CD4-positive, alpha-beta T cell treated with Interleukin-1 beta for 1 hour (primary cell): ENCODE measurements around the gene KCNC3.
"Not testable (repeated sequence)": the region's sequence is repeated elsewhere in the genome, so short reads cannot be mapped to it uniquely, and the experiment has no call there.

ENCODE experiments used
- DNase-seq, 2 donors: peaks; one replicate each; pipeline ENCODE4 v3.0.0-alpha.2; 2020 to 2022

KCNC3 gene

DNA sequence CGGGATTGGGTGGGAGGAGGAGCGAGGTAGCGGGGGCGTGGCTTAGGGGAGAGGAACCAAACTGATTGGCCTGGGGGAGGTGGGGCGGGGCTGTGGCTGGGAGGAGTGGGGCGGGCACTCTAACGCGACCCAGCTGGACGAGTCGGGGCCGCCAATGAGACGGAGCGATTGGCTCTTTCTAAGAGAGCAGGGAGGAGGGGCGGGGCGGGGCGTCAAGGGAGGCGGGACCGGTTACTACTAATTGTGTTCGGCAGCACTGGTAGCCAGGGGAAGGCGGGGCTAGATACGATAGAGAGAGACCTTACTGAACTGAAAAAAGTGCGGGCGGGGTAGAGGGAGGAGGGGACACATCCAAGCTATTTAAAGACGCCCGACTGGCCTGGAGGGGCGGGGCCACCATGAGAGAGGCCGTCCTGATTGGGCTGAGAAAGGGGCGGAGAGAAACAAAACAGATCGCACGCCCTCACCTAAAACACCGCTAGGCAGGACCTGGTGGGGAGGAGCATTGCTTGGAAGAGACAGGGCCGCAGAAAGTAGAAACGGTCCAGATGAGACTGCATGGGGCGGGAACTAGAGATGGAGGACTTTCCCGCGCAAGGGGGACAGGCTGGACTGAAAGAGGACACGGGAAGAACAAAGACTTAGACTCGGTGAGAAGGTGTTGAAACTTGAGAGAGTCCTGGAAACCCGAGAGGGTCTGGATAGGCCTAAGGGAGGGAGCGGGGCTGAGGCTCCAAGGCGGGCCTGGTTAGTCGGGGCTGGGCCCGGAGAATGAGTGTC is at the start of gene KCNC3:
Gene KCNC3, minus strand, starts transcription at position 232 of the 780 bp plus-strand sequence. CDS start 295 bp downstream, outside the sequence.
- peak; percentile 92 to 97 for DNase-seq

DNA sequence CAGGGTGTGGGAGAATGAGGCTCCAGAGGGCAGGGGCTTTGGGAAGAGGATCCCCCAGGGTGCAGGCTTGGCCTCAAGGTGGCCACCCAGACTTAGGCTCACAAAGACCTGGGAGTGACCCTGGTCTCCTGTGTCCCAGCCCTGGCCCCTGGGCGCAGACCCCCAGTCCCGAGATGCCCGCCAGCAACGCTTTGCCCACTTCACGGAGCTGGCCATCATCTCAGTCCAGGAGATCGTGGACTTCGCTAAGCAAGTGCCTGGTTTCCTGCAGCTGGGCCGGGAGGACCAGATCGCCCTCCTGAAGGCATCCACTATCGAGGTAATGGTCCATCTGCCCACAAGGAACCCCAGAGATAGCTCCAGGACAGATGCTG is 49.7 kb upstream of the KCNC3 start:
- no peak for DNase-seq

DNA sequence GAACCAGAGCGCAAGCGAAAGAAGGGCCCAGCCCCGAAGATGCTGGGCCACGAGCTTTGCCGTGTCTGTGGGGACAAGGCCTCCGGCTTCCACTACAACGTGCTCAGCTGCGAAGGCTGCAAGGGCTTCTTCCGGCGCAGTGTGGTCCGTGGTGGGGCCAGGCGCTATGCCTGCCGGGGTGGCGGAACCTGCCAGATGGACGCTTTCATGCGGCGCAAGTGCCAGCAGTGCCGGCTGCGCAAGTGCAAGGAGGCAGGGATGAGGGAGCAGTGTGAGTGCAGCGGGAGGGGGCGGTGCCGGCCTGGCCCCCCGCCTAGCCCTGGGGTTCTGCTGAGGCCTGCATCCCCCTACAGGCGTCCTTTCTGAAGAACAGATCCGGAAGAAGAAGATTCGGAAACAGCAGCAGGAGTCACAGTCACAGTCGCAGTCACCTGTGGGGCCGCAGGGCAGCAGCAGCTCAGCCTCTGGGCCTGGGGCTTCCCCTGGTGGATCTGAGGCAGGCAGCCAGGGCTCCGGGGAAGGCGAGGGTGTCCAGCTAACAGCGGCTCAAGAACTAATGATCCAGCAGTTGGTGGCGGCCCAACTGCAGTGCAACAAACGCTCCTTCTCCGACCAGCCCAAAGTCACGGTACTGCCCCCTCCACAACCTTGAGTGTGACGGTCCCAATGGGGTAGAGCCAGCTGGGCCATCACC is 49.1 kb upstream of the KCNC3 start:
- no peak for DNase-seq

DNA sequence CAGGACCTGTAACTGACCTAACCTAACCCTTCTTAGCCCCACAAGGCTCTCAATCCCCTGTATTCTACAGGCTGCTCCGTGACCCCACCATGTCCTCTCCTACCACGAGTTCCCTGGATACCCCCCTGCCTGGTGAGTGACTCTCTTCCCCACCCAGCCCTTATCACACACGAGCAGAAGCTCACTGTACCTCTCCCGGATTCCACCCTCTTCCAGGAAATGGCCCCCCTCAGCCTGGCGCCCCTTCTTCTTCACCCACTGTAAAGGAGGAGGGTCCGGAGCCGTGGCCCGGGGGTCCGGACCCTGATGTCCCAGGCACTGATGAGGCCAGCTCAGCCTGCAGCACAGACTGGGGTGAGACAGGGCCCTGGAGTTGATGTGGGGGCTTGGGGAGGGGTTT is 48.3 kb upstream of the KCNC3 start:
- DNase-seq, result no peak

DNA sequence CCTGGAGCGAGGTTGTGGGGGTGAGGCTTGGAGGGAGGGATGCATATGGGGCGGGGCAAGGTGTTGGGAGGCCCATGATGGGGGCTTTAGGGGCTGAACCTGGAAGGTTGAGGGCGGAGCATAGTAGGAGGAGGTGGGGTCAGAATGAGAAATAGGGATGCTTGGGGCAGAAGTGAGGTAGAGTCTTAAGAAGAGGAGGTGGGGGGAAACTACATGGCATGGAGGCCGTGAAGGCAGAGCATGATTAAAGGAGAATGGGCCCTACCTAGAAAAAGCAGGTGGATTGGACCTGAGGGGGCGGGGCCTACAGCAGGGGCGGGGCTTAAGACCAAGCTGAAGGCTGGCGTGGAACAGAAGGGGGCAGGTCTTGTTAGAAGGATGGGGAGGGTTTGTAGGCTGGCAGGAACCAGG is 47.9 kb upstream of the KCNC3 start:
- DNase-seq, result peak; percentile 68 to 72

DNA sequence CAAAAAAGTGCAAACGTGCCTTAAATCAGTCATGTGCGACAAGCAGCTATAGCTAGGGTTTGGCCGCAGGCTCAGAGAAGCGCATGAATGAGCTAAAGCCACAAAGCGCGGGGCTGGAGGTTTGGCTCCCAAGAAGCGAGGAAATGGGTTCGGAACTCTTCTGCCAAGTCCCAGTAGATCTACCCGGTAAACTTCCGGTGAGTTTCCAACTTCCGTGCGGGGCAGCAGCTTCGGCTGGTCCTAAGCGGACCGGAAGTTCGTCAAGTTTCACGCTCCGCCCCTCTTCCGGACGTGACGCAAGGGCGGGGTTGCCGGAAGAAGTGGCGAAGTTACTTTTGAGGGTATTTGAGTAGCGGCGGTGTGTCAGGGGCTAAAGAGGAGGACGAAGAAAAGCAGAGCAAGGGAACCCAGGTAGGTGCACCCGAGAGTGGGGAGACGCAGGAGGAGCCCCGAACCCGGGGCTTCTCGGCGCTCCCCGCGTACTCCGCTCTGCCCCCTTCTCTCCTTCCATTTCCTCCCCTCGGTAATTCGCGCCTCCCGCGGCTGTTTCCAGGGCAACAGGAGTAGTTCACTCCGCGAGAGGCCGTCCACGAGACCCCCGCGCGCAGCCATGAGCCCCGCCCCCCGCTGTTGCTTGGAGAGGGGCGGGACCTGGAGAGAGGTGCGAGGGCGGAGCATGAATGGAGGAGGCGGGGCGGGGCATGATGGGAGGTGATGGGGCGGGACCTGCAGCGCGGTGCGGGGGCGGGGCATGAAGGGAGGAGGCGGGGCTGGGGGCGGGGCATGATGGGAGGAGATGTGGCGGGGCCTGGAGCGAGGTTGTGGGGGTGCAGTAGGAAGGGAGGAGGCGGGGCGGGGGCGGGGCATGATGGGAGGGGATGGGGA is 47.2 kb upstream of the KCNC3 start, which contains the start of gene NR1H2:
Gene NR1H2, plus strand, starts transcription at position 292 of the 885 bp plus-strand sequence. CDS start 1,149 bp downstream, outside the sequence.
- peak; percentile 97 for DNase-seq

DNA sequence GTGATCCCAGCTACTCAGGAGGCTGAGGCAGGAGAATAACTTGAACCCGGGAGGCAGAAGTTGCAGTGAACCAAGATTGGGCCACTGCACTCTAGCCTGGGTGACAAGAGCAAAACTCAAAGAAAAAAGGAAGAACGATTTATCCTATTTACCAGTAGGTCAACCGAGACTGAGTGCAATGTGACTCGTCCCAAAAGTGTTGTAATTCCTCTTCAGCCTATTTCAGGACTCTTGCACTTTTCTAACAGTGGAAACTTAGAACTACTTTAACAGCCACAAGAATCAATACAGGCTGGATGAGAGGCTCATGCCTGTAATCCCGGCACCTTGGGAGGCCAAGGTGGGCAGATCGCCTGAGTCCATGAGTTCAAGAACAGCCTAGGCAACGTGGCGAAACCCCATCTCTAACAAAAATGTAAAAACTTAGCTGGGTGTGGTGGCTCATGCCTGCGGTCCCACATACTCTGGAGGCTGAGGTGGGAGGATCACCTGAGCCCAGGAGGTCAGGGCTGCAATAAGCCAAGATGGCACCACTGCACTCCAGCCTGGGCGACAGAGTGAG is 42.8 kb upstream of the KCNC3 start:
- no peak for DNase-seq

DNA sequence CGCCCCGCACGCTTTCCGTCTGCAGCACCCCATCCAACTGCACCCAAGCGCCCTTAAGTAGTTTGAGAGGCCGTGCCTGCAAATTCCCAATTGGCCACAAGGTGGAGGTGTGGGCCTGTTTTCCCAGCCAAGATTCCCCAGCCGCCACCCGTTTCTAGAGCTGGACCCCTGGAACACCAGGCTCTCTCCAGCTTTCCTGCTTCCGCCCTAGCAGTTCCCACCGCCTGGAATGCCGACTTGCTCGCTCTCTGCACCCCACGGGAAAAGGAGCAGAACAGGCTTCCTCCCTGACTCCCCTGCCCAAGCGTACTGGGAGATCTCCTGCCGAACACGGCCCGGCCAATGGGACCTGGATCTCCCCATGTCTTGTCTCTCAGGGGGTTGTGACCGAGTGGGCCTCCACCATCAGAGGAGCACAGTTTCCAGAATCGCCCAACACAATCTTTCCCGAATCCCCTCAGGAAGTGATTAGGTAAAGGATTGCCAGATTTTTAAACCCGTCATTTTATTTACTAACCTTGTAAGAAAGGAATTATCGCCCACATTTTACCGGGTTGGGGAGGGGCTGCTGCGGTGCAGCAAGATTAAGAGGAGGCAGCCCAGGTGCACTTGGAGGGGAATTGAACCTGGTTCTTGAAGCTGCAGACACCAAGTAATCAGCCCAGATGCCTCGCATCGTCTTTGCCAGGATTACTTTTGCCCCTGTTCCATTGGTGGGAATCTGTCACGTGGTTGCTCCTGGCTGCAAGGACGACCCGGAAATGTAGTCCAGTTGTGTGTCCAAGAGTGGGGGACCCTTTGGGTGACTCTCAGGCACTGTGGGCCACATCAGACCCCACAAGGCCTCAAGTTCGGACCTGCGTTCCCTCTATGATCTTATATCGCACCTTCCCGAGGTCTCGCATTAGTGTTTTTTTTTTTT is 39.7 kb upstream of the KCNC3 start:
- DNase-seq, result peak; percentile 81 to 82

DNA sequence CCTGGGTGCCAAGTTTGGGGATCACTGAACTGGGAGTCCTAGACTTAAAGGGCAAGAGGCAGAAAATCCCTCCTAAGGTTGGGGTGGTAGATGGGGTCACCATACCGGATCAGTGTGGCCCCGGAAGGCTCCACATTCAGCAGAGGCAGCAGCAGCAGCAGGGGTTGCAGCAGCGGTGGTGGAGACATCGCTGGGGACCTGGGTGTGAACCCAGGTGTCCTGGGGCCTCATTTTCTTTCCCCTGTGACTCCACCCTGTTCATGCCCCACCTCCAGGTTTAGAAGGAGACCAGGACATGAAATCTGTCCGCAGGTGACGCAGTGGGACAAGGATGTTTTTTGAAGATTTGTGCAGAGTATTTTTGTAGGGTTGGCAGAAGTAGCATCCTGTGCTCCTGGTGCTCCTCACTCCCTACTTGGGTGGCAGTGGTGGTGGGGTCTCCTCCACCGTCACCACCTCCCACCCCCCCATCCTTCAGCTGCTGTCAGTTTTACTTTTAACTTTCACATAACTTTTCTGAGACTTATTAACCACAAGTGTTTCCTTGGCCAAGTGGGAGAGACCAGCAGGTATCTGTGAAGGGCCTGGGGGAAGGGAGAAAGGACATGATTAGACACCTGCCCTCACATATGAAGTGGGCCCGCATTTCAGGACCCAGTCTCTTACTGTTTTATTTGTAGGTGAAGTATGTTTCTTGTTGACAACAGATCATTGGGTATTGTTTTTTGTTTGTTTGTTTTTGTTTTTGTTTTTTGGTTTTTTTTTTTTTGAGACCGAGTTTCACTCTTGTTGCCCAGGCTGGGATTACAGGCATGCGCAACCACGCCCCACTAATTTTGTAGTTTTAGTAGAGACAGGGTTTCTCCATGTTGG is 36.5 kb upstream of the KCNC3 start, which contains the start of gene NAPSA:
Gene NAPSA, minus strand, starts transcription at position 206 of the 873 bp plus-strand sequence. Its CDS starts 18 bp downstream, at position 188.
- no peak for DNase-seq

DNA sequence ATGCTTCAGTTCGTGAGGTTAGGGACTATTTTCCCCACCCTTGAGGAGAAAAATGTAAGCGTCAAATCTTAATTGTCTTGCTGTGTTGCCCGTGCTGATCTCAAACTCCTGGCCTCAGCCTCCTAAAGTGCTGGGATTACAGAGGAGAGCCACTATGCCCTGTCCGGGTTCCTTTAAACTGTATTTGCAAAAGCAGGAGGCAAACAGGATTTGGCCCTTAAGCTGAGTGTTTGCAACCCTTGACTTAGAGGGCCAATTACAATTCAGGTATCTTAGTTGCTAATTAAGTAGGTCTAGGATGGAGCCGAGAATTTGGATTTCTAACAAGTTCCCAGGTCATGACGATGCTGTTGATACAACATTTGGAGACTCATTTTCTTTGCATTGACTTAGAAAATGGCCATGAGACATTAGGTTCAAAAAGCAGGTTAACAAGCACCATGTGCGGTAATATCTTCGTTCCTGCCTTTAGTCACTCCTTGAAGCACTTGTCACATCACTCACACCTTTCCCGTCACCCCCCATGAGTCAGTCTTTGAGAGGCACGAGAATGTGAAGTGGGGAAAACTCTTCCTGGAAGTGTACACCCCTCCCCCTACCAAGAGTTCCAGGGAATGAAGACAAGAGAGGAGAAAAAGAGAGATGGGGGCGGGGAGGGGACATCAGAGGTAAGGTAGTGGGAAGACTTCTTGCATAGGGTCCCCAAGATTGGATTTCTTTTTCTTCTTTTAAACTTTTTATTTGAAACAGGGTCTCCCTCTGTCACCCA is 33.7 kb upstream of the KCNC3 start:
- DNase-seq, result no peak

DNA sequence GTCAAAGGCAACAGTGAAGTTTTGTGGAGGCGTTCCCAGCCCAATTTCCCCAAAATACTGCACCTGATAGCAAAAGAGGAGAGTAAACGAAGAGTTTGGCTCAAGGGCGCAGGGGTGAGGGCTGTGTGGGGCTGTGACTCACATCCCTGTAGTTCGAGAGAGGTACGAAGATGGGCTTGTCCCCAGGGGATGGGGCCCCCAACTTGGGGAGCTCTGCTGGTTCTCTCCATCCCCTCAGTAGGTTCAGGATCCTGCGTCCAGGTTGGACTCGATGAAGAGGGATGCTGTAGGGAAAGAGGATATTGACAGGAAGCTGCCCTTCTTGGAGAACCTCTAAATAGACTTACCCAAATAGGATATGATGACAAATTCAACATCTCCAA is 32.8 kb upstream of the KCNC3 start:
- DNase-seq, result no peak

DNA sequence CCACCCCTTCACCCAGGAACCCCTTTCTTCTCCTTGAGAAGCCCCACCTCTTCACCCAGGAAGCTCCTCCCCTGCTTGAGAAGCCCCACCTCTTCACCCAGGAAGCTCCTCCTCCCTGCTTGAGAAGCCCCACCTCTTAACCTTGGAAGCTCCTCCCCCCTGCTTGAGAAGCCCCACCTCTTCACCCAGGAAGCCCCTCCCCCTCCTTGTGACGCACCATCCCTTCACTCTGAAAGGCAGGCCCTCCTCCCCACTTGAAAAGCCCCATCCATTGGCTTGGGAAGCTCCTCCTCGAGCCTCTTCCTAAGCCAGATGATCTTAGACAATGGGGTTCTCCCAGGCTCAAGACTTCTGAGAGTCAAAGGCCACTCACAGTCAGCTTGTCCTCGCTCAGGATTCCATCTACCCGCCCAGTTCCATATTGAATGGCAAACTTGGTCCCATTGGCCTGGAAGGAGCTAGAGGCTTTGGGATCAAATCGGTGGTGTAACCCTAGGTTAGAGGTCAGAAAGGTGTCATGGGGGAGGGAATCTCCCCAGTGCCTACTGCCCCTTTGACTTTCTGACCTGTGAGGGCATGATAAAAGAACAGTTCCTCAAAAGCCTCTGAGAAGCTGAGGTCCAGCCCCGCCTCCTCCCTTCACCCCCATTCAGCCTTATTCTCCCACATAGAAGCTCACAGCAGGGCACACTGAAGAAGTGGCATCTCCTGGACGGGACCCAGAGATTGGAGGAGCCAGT is 32.3 kb upstream of the KCNC3 start:
- DNase-seq, result no peak

DNA sequence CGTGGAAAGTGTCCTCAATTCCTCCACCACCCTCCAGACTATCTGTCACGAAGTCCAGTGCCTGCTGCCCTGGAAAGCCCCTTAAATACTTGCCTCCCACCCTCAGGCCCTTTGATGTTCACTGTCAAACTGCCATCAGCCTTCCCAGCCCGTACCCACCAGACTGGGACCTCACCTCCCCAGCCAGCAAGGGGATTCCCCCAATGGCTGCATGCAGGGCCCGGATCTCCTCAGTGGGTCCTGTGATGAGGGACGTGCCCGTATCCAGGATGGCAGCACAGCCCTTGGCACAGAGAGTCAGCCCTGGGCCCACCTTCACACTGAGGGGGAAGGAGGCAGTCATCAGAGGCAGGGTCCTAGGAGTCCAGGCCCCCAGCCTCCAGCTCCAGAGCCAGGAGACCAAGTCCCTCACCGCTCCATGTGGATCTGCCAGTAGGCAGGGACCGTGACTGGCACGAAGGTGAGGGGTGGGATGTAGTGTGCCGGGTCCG is 30.2 kb upstream of the KCNC3 start:
- no peak for DNase-seq

DNA sequence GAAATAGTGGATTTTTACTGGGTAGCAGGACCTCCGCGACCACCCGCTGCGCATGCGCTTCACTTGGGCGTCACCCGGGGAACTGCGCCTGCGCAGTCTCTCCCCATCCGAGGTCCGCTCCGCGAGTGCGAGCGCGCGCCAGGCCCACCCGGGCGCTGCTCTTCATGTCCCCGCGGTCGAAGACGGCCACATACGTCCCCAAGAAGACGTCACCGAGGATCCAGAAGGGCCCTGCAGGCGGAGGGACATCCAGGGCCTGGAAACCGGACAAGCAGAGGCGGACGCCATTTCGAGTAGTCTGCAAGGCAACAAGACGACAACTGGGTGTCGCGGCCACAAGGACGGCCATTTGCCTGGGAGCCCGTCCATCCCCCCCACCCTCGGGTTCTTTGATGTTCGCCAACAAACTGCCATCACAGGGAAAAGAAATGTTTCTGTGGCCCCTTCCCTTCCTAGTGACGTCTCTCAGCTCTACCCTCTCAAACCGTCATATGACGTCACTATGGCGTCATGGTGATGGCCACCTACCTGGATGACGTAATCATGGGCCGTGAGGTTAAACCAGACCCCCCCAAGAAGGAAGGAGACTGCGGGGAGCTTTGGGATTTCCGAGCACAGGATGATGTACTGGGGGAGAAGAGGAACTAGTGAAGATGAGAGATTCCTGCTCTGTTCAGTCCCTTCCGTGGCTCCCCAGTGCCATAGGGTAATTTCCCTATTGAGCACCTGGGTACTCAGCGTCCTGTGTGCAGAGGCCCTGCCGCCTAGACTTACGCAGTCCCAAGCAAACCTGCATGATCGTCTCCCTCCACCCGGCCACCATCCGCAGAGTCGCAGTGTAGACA is 29.5 kb upstream of the KCNC3 start:
- DNase-seq, result peak; percentile 88

DNA sequence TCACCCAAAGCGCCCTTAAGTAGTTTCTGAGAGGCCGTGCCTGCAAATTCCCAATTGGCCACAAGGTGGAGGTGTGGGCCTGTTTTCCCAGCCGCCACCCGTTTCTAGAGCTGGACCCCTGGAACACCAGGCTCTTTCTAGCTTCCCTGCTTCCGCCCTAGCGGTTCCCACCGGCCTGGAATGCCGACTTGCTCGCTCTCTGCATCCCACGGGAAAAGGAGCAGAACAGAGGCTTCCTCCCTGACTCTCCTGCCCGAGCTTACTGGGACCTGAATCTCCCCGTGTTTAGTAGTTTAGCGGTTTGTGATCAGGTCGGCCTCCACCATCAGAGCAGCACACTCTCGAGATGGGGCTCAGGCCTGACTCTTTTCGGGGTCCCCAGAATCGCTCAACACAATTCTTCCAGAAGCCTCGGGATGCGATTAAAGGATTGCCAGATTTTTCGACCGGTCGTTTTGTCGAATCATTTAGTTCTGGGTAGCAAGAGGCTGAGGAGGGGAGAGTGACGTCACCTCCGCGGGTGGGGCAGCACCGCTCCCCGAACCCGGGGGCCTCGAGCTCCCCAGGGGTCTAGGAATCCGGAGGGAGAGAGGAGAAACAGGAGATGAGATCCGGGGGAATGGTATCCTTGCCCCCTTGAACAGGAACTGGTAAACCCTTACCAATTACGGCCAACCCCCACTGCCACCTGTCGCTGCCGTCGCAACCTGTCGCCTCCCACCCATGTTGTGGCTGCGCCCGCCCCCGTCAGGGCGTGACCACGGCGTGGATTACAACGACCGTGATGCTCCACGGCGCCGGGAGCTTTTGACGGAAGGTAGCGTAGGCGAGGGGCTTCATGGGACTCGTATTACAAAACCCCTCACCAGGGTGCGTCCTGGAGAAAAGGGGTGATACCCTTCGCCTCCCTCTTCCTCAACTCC is 28.3 kb upstream of the KCNC3 start:
- peak; percentile 91 for DNase-seq

DNA sequence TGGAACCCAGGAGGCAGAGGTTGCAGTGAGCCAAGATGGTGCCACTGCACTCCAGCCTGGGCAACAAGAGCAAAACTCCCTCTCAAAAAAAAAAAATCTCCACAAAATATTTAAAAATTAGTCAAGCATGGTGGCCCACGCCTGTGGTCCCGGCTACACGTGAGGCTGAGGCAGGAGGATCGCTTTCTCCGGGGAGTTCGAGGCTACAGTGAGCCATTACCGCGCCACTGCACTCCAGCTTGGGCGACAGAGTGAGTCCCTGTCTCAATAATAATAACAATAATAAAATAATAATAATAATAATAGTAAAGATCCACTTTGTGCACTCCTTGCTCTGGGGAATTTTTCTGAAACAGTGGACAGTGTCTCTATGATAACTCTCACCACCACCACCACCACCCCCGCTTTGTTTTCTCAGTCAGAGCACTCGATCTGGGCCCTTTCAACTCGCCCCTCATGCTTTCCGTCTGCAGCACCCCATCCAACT is 27.6 kb upstream of the KCNC3 start:
- no peak for DNase-seq

DNA sequence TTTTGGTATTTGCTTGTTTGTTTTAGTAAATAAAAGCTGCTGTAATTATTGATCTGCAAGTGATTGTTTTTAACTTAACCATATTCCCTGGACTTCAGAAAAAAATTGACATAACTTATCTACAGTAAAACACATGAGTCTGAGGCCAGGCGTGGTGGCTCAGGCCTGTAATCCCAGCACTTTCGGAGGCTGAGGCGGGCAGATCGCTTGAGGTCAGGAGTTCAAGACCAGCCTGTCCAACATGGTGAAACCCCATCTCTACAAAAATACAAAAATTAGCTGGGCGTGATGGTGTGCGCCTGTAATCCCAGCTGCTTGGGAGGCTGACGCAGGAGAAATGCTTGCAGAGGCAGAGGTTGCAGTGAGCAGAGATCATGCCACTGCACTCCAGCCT is 24.3 kb upstream of the KCNC3 start:
- DNase-seq, result not testable (repeated sequence)
